T-helper 1 cell treated with Interleukin-12 subunit alpha and Interleukin-12 subunit beta and Interleukin-4 antibody, amounts not matched to agents 30 ng/mL and 1 ng/mL, for 36 hours (primary cell): Measurements from ENCODE around the gene TRA2B. TPM values are rescaled to one million over a fixed set of nuclear protein-coding genes. Genes with fewer than 3 reads are reported as not detected.

Experiments
- intact Hi-C: fragments of 100-400 bp; cut with micrococcal nuclease; formaldehyde crosslinking; loops from one replicate; pipeline ENCODE4 v1.15.1; 2024
- total RNA-seq: library from RNA; stranded (reverse); gene quantifications from 2 replicates; pipeline ENCODE4 v1.2.3, GENCODE V29; 2022

Gene TRA2B
- total RNA-seq, 1 donor from 2014 or later = 232 TPM

DNA sequence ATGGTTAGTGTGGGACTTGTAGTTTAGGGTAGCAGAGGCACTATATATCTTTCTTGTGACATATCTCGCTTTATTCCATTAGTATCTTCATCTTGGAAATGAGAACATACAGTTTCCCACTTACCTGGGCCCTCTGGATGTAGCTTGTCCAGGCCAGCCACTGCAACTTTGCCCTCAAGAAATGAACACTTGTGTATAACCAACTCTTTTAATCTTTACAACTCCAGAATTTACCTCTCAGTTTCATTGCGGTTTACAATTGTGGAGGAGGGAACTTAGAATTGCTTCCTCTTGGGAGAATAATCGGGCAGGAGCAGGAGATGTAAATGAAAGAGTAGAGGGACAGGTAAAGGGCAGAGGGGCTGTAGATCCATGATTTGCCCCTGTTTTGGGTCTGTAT lies 18.4 kb upstream of the TRA2B start:
- intact Hi-C loops = no loop called here

DNA sequence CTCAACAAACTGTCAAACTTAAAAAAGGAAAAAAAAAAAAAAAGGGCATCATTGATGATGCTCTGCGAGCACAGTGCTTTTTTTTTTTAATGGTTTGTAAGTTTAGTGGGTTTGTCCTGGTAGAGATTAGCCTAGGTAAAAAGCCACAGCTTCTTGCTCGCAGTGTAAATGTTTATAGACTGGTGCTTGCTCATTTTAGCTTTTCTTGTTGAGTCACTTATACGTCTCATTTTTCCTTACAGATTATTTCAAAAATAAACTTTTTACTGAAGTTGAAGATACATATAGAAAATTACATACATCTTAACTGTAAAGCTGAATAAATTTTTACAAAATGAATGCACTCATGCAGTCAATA lies 16.5 kb upstream of the TRA2B start:
- intact Hi-C loops = no loop called here

GRCh38 chr3:185950728-185951127 lies 12.9 kb upstream of the TRA2B start:
- intact Hi-C loops = no loop called here

DNA sequence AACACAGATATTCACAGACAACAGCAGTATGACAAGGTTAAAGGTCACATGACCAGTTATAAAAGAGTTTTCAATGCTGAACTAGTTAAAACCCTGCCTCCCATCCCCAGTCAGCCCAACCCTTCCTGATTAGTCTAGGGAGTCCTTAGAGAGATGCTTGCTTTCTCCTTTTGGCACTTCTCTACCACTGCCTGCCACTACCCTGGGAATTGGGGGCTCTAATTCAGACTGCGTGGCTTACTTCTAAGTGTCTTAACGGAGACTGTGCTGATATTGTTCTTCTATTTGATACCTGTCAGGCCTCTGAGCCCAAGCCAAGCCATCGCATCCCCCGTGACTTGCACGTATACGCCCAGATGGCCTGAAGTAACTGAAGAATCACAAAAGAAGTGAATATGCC lies 11.7 kb upstream of the TRA2B start:
- intact Hi-C loops = no loop called here

GRCh38 chr3:185948292-185948691 lies 10.5 kb upstream of the TRA2B start:
- intact Hi-C loops = no loop called here

GRCh38 chr3:185943760-185944106 lies 5.9 kb upstream of the TRA2B start:
- intact Hi-C loops = loop anchor here (1.0 to 5.0 kb wide), 9 partner anchors 17 to 883 kb away; partner anchors contain the start of genes DNAJB11 and ETV5

DNA sequence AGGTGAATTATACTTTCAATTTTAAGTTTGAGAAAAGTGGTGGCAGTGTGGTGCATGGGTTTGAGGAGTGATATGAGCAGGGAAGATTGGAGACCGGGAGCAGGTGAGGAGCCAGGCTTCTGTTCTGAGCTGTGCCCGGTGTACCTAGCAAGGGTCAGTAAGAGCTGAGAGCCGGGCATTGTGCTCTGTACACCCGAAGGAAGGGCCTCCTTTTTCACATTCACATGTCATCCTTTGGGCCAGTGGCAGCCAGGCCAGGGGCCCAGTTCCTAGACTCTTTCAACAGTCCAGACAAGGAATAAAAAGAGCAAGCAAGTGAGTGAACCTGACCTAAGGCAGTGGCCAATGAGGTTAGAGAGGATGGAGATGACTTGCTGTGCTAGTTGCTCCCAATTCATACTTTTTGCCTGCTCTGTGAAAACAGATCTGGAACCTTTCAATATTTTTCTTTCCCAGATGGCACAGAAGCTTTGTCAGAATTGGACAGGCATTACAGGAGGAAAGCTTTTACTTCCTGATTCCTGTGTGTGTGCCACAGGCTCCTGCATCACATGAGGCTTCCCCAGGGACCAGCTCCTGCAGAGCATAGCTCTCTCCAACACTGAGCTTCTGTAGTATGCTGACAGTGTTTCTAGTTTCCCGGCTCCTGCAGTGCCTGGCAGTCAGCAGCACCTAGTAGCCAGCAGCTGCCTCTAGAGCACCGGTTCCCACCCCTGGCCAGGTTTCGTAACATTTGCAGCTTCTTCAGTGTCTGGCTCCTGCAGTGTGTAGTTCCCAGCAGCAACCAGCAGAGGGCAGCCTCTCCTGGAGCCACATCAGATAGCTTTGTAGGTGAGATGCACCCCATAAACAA lies 5.3 kb upstream of the TRA2B start:
- intact Hi-C loops = loop anchor here (1.0 to 5.0 kb wide), 9 partner anchors 18 to 884 kb away; partner anchors contain the start of genes DNAJB11 and ETV5

DNA sequence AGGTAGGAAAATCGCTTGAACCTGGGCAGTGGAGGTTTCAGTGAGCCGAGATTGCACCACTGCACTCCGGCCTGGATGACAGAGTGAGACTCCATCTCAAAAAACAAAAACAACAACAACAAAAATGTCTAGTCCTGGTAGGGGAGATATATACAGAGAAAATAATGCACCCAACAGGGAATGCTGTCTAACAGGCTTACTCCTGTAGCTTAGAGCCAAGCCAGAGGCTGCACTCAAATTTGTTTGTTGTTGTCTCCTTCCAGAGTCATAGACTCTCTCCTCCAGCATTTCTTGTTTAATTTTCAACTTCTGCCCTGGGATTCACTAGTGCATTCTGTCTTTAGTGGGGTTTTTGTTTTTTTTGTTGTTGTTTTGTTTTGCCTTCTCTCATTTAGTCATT lies 4.6 kb upstream of the TRA2B start:
- intact Hi-C loops = loop anchor here (2.0 to 5.0 kb wide), 4 partner anchors 18 to 884 kb away; no protein-coding TSS in a partner anchor

DNA sequence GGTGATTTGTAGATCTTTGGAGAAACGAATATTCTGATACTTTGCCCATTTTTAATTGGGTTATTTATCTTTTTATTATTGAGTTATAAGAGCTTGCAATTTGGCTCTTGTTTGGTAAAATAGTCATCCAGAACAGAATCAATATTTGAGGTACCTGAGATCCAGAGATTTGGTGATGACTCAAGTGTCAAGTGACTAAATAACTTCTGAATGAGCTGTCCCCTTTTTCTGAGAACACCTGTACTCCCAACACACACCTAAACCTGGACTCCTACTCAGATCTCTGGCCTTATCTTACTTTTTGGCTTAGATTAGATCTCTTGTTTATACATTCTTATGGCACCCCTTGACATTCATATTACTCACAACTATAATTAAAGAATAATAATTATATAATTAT lies 3.1 kb upstream of the TRA2B start:
- intact Hi-C loops = loop anchor here (5.0 kb wide), 1 partner anchor 659 kb away; no protein-coding TSS in a partner anchor

DNA sequence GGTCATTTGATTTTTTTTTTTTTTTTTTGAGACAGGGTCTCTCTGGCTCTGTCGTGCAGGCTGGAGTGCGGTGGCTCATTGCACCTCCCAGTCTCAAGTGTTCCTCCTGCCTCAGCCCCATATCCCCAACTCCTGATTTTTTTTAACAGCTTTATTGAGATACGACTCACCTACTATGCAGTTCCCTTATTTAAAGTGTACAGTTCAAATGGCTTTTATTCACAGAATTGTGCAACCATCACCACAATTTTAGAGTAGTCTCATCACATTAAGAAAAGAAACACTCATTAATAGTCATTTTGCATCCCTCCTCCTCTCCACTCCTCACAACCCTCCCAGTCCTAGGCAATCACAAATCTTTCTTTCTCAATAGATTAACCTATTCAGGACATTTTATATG lies 1.9 kb upstream of the TRA2B start:
- intact Hi-C loops = loop anchor here (2.0 to 10.0 kb wide), 7 partner anchors 127 to 1863 kb away; partner anchors contain the start of genes RTP4 and TMEM41A

DNA sequence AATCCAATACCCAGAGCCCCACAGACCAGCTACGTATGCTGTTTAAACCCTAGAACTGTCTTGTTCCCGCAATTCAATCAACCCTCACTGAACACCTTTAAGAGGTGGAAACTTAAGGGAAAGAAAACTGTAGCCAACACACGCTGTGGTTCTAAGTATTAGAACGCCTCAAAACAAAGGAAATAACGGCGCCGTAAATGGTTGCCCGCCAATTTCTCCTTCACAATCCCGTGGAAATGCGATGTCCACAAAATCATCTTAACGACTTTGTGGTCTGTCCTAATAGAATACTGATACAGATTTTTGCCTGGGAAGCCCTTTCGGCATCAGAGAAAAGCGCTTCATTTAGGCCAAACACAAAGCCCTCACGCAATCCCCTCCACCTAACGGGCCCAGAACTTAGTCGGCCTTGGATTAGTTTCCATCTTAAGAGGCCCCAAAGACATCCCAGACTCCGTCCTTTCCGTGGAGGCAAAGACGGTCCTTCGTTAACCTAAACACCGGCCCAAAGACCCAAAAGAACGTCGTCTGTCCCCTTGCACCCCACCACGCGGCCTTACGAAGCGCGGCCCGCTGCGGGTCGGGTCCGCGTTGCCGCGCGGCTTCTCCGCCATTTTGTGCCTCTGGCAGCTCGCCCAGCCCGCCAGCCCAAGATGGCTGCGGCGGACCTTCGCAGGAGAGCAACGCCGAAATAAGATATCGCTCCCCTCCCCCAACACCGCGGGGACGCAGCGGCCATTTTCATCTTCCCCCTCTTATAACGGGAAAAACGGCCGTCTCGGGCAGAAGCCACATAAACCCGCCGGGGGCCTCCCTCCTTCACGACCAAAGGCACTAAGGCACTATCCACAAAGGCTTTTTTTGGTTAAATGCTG lies 763 bp downstream of the TRA2B start:
- intact Hi-C loops = loop anchor here (1.0 to 10.0 kb wide), 8 partner anchors 9 to 1865 kb away; partner anchors contain the start of genes IGF2BP2, RTP4 and VPS8

DNA sequence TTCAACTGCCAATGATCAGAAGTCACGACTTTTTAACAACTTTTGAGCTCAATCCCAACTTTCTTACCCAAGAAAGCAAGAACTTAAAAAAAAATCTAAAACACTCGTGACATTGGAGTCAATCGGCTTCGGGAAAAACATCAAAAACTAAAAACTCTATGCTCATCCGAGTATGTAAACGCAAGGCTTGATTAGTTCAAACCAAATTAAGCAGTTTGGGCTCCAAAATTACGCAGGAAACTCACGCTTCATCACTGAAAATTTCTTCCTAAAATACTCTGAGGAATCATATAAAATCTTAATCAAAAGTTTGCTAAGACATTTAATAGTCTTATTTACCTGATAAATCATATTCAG lies 1.6 kb downstream of the TRA2B start:
- intact Hi-C loops = loop anchor here (1.0 to 10.0 kb wide), 6 partner anchors 8 to 1866 kb away; partner anchors contain the start of genes IGF2BP2 and RTP4

- intact Hi-C loops = loop anchor here (1.0 to 10.0 kb wide), 6 partner anchors 7 to 1867 kb away; partner anchors contain the start of genes IGF2BP2 and RTP4
These were observed 2.1 kb downstream of the TRA2B start for GRCh38 chr3:185935465-185936272.

DNA sequence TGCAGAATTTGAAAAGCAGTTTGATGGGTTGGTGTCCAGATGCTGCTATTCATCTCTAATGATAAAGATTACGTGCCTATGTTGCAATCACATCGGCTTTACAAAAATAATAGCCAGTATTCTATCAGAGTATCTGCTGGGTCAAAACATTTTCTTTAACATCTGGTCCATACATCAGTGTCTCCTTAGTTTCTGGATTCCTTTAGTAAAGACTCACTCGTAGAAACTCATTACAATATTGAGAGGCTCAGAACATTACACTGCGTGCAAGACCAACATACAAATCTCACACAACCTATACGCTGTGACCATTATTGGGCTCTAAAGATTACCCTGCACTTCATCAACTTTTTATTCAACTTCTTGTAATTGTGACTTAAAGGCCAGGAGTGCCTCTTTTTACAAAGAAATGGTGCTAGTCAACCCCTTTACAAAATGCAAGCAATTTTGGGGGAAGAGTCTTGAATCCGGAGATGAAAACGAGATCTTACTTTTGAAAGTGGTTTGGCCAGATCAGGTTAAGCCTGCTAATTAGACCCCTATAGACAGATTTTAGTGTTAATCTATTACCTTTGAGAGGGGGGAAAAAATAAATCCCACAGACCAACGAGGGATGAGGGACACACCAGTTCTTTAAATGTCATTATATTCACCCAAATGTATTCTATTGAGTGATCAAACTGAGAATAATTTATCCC lies 2.9 kb downstream of the TRA2B start:
- intact Hi-C loops = loop anchor here (5.0 to 10.0 kb wide), 5 partner anchors 1092 to 1867 kb away; partner anchors contain the start of gene RTP4

DNA sequence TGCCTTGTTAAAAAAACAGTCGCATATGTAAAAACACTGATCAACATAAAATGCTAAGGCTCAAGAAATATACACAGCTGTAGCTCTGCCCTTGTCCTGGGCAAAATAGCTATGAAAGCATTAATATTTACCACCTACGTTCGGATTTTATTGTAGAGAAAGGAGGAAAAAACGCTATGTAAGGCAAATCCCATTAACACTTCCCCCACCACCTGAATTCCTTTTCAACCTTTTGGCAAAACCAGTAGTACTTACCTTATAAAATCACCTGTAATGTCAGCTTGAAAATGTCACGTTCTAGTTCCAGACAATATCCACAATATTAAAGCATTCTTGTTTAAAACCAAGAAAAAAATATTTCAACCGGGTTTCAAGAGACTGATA lies 3.6 kb downstream of the TRA2B start:
- intact Hi-C loops = loop anchor here (5.0 to 10.0 kb wide), 2 partner anchors 1093 to 1431 kb away; partner anchors contain the start of gene RTP4

DNA sequence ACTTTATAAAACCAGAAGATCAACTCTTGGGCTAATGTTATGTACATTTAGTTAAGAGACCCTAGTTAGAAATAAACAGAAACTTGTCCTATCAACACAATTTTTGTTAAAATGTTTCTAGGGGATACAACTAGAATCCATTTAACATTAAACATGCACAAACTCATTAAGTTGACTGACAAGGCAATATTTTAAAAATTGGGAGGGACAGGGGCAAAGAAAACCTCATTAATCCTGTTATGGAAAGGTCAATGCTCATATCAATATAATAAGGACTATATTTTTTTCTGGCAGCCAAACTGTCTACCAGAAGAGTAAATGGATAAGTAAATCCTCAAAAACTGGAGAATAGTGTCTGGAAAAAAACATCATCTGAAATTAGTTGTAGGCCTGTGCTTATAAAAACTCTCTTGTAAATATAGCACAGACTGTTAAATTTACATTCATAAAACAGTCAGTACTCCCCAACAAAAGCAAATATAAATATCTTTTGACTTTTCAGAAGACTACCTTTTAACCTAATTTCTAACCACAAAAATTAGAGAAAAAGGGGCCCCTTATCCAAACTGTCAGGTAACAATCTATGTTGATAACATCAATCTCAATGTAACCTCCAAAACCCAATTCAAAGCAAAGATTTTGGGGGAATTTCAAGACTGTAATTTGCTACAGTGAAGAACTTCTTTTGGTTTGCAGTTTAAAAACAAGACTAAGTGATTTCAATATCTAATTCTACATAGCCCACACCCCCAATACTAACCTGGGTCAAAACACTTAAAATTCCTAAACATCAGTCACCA lies 4.2 kb downstream of the TRA2B start:
- intact Hi-C loops = loop anchor here (5.0 to 10.0 kb wide), 2 partner anchors 1094 to 1431 kb away; partner anchors contain the start of gene RTP4

DNA sequence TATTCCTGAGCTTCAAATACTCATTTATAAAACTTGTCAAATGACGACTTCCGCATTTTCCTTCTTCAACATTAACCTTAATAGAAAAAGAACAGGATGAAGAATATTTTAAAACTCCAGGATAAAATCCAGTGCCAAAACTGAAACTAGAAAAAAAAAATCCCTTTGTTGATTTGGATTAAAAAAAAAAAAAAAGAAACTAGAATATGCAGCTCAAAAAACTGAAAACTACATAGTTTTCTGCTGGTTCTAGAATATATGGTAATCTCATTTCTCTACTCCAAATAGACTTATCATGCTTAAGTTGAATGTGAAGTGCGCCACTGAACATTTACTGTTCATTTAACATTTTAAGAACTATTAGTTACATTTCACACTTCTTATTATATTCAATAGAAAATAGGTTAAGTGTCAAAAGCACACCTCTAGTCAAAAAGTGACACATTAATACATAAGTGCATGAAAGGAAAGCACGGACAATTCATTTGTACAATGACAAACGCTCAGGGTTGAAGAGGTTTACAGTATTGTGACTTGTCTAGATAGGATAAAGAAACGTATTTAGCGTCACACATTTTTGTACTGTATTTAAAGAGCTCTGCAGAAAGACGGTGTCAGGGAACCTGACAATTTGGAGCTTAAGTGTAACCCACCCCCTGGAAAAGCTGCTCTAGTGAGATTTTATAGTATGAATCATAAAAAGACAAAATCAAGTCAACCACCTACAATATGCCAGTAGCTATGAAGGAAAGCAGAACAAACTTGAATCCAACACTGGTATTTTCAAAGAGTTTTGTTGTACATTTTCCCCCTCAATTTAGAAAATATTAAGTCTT lies 5.8 kb downstream of the TRA2B start:
- intact Hi-C loops = loop anchor here (5.0 to 10.0 kb wide), 2 partner anchors 1095 to 1433 kb away; partner anchors contain the start of gene RTP4
